IPS-20b (cell line): ENCODE data around the gene PRKCZ.
"Not testable (repeated sequence)": the region's sequence is repeated elsewhere in the genome, so short reads cannot be mapped to it uniquely, and the experiment has no call there.

Source experiments
- H3K27ac ChIP-seq: one replicate; pipeline ENCODE4 v1.5.1; 2013; ENCODE audit warnings: low read length
- H3K27me3 ChIP-seq: 2 replicates; pipeline ENCODE4 v1.6.1; 2013; ENCODE audit warnings: mild to moderate bottlenecking, low read length, inconsistent platforms; ENCODE audit not compliant: insufficient read depth
- H3K36me3 ChIP-seq: 2 replicates; pipeline ENCODE4 v1.6.1; 2013; ENCODE audit warnings: low read depth, mild to moderate bottlenecking, inconsistent platforms, low read length, moderate library complexity; ENCODE audit not compliant: insufficient read depth
- H3K4me1 ChIP-seq: 2 replicates; pipeline ENCODE4 v1.6.1; 2013; ENCODE audit warnings: mild to moderate bottlenecking, control low read depth, inconsistent platforms, low read length, moderate library complexity; ENCODE audit not compliant: insufficient read depth
- H3K4me3 ChIP-seq: 2 replicates; pipeline ENCODE4 v1.5.1; 2013; ENCODE audit warnings: mild to moderate bottlenecking, low read length, inconsistent platforms
- H3K9ac ChIP-seq: 2 replicates; pipeline ENCODE4 v1.6.1; 2013; ENCODE audit warnings: low read depth, mild to moderate bottlenecking, inconsistent platforms, low read length, moderate library complexity
- H3K9me3 ChIP-seq: 2 replicates; pipeline ENCODE4 v1.6.1; 2013; ENCODE audit warnings: mild to moderate bottlenecking, low read depth, low read length, inconsistent platforms; ENCODE audit not compliant: insufficient read depth

PRKCZ gene

GRCh38 chr1:2110191-2110737, 60.1 kb downstream of the PRKCZ start:
- Histone ChIP-seq H3K4me1 (peaks cover 6% of the 10 kb centered on the region; the same call in 1 of the 2 replicates), H3K4me3 (no peak overlapping the region), H3K9ac (no peak overlapping the region), H3K36me3 (no peaks in the 10 kb centered on the region), H3K27ac (no peak overlapping the region), H3K9me3 (no peaks in the 10 kb centered on the region), H3K27me3 (no peaks in the 10 kb centered on the region)

- H3K9me3 ChIP-seq, result no peaks in the 10 kb centered on the region
- H3K27me3 ChIP-seq, result no peaks in the 10 kb centered on the region
- H3K9ac ChIP-seq, result no peak overlapping the region
- no peaks in the 10 kb centered on the region for H3K36me3 ChIP-seq
- H3K4me3 ChIP-seq, result no peak overlapping the region
- H3K27ac ChIP-seq, result no peak overlapping the region
- peaks cover 11% of the 10 kb centered on the region; the same call in 1 of the 2 replicates for H3K4me1 ChIP-seq
These were observed 60.8 kb downstream of the PRKCZ start for GRCh38 chr1:2110738-2111673.

GRCh38 chr1:2111674-2112035, 61.4 kb downstream of the PRKCZ start:
- no peak overlapping the region for H3K27ac ChIP-seq
- H3K9me3 ChIP-seq, result no peaks in the 10 kb centered on the region
- no peak overlapping the region for H3K4me3 ChIP-seq
- H3K36me3 ChIP-seq, result no peaks in the 10 kb centered on the region
- H3K4me1 ChIP-seq, result peaks cover 16% of the 10 kb centered on the region; the same call in 1 of the 2 replicates
- no peak overlapping the region for H3K9ac ChIP-seq
- no peaks in the 10 kb centered on the region for H3K27me3 ChIP-seq

GRCh38 chr1:2112280-2112701, 62.1 kb downstream of the PRKCZ start:
- H3K4me3 ChIP-seq, result no peak overlapping the region
- H3K27me3 ChIP-seq, result no peaks in the 10 kb centered on the region
- no peak overlapping the region for H3K9ac ChIP-seq
- H3K27ac ChIP-seq, result no peak overlapping the region
- H3K4me1 ChIP-seq, result peaks cover 18% of the 10 kb centered on the region; the same call in 1 of the 2 replicates
- no peaks in the 10 kb centered on the region for H3K9me3 ChIP-seq
- no peaks in the 10 kb centered on the region for H3K36me3 ChIP-seq

GRCh38 chr1:2113620-2114135, 63.5 kb downstream of the PRKCZ start:
- Histone ChIP-seq H3K36me3 (no peaks in the 10 kb centered on the region), H3K4me1 (peaks cover 18% of the 10 kb centered on the region; the same call in 1 of the 2 replicates), H3K27me3 (no peaks in the 10 kb centered on the region), H3K9ac (no peak overlapping the region), H3K27ac (no peak overlapping the region), H3K9me3 (no peaks in the 10 kb centered on the region), H3K4me3 (no peak overlapping the region)

- H3K27me3 ChIP-seq, H3K4me3 ChIP-seq, H3K27ac ChIP-seq, H3K36me3 ChIP-seq, H3K9ac ChIP-seq, H3K9me3 ChIP-seq: not testable (repeated sequence)
- peaks cover 18% of the 10 kb centered on the region; the same call in 1 of the 2 replicates for H3K4me1 ChIP-seq
These were observed 64.4 kb downstream of the PRKCZ start for GRCh38 chr1:2114635-2115007.

- H3K4me3 ChIP-seq, result peak overlapping the region; percentile 55; the same call in 1 of the 2 replicates
- H3K9me3 ChIP-seq, result no peaks in the 10 kb centered on the region
- H3K4me1 ChIP-seq, result peaks cover 18% of the 10 kb centered on the region; the same call in 1 of the 2 replicates
- H3K27ac ChIP-seq, result no peak overlapping the region
- H3K36me3 ChIP-seq, result no peaks in the 10 kb centered on the region
- H3K27me3 ChIP-seq, result no peaks in the 10 kb centered on the region
- peak overlapping the region; percentile 50; the same call in 1 of the 2 replicates for H3K9ac ChIP-seq
These were observed 64.9 kb downstream of the PRKCZ start for GRCh38 chr1:2115008-2115641.

GRCh38 chr1:2115702-2116341, 65.6 kb downstream of the PRKCZ start:
- Histone ChIP-seq H3K36me3 (no peaks in the 10 kb centered on the region), H3K27me3 (no peaks in the 10 kb centered on the region), H3K9me3 (no peaks in the 10 kb centered on the region), H3K4me3 (peak overlapping the region; percentile 55; the same call in 1 of the 2 replicates), H3K4me1 (peaks cover 18% of the 10 kb centered on the region; the same call in 1 of the 2 replicates), H3K9ac (peak overlapping the region; percentile 50; the same call in 1 of the 2 replicates), H3K27ac (no peak overlapping the region)

GRCh38 chr1:2119886-2120285, 69.7 kb downstream of the PRKCZ start:
- Histone ChIP-seq H3K4me3 (no peak overlapping the region), H3K4me1 (peaks cover 16% of the 10 kb centered on the region; the same call in 1 of the 2 replicates), H3K36me3 (no peaks in the 10 kb centered on the region), H3K9me3 (no peaks in the 10 kb centered on the region), H3K27ac (no peak overlapping the region), H3K9ac (no peak overlapping the region), H3K27me3 (no peaks in the 10 kb centered on the region)

GRCh38 chr1:2121101-2121691, 71.0 kb downstream of the PRKCZ start:
- no peak overlapping the region for H3K4me3 ChIP-seq
- H3K27me3 ChIP-seq, result no peaks in the 10 kb centered on the region
- H3K9me3 ChIP-seq, result no peaks in the 10 kb centered on the region
- H3K9ac ChIP-seq, result no peak overlapping the region
- H3K4me1 ChIP-seq, result peaks cover 6% of the 10 kb centered on the region; the same call in 1 of the 2 replicates
- H3K27ac ChIP-seq, result no peak overlapping the region
- H3K36me3 ChIP-seq, result no peaks in the 10 kb centered on the region

GRCh38 chr1:2121794-2122193, 71.6 kb downstream of the PRKCZ start:
- H3K36me3 ChIP-seq, H3K4me1 ChIP-seq: not testable (repeated sequence)

More at GRCh38 chr1:2121794-2122193, 71.6 kb downstream of the PRKCZ start:
- not testable (repeated sequence) for H3K9me3 ChIP-seq, H3K27me3 ChIP-seq, H3K9ac ChIP-seq, H3K27ac ChIP-seq, H3K4me3 ChIP-seq
